NCI-H2227 (cell line): ENCODE results near the gene INVS.
"Not testable (repeated sequence)": the region's sequence is repeated elsewhere in the genome, so short reads cannot be mapped to it uniquely, and the experiment has no call there.

Experiments used
- DNase-seq: peaks from one replicate; lab custom pipeline; 2025; ENCODE audit not compliant: unreplicated experiment; lab: John Stamatoyannopoulos, UW

Gene INVS

GRCh38 chr9:100117316-100117715 is 18.3 kb downstream of the INVS start:
- DNase-seq, result no peak

- DNase-seq, result no peak
Observed at GRCh38 chr9:100120286-100120685, 21.2 kb downstream of the INVS start.

- DNase-seq, result no peak
Observed at GRCh38 chr9:100125236-100125635, 26.2 kb downstream of the INVS start.

DNA sequence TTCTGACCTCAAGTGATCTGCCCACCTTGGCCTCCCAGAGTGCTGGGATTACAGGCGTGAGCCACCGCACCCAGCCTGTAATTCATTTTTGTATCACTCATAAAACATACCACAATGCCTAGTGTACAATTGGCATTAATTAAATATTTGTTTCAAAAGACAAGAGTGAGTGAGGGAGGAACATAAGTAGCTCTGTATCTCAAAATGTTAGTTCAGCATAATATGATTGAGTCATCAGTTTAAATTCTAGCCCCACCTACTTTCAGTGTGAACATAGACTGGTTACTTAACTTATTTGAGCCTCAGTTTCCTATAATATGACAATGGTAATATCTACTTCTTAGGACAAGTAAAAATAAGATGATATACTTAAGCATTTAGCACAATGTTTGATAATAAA is 26.9 kb downstream of the INVS start:
- no peak for DNase-seq

GRCh38 chr9:100126423-100126822 is 27.4 kb downstream of the INVS start:
- no peak for DNase-seq

DNA sequence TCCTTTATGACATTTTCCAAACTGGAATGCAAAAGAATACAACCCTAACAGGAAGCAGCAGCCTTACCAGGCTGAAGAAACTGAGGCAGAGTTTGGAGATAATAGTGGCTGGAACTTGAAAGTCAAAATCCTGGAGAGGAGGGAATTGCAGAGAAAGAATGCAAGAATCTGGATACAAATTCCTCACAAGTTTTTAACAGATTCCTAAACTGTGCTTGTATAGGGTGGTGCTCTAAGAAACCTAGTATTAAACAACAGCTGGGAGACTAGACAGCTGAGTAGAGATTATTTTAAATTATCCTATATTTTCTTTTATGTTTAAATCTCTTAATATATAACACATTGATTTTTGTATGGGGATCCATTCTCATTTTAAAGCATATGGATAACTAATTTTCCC is 30.7 kb downstream of the INVS start:
- DNase-seq, result no peak

GRCh38 chr9:100131216-100131615 is 32.2 kb downstream of the INVS start:
- DNase-seq, result no peak

DNA sequence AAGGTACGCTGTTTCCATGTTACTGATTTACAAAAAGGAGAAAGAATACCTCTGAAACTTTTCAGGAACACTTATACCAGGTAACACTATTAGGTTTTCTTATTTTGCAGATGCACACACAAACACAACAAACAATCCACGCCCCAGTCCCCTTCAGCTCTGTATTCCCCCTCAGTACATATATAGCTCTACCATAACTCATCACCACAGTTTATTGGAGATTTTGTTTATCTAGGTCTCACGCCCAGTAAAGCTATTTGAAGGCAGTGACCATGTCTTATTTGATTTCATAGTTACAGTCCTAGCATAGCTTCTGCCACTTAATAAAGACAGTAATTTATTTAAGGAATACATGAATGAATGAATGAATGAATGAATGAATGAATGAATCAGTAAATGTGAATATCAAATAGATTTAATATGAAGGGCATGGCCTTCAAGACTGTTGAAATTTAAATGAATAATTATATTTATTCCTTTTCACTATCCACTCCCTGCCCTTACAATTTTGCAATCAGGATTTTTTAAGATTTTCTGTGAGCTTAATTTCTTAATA is 32.9 kb downstream of the INVS start:
- no peak for DNase-seq

DNA sequence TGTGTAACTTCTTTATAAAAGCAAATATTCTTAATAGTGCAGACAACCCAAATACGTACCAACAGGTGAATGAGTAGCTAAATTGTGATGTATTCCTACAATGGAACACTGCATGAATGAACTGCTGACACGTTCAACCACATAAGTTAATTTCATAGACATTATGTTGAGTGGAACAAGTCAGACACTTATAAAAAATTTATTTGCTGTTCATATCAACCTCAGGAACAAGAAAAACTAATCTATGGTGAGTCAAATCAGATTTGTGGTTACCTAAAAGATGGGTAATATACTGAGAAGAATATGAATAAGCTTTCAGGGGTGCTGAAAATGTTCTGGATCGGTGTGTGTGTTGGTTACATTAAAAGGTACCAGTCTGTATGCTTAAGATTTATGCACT is 35.7 kb downstream of the INVS start:
- DNase-seq, result no peak

- not testable (repeated sequence) for DNase-seq
Observed at GRCh38 chr9:100136799-100137198, 37.8 kb downstream of the INVS start.

DNA sequence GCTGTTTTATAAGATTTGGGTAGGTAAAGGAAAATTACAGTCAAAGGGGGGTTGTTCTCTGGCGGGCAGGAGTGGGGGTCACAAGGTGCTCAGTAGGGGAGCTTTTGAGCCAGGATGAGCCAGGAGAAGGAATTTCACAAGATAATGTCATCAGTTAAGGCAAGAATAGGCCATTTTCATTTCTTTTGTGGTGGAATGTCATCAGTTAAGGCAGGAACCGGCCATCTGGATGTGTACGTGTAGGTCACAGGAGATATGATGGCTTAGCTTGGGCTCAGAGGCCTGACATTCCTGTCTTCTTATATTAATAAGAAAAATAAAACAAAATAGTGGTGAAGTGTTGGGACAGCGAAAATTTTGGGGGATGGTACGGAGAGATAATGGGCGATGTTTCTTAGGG is 41.3 kb downstream of the INVS start:
- DNase-seq, result not testable (repeated sequence)

GRCh38 chr9:100141862-100142261 is 42.8 kb downstream of the INVS start:
- not testable (repeated sequence) for DNase-seq

GRCh38 chr9:100145167-100145934 is 46.3 kb downstream of the INVS start:
- not testable (repeated sequence) for DNase-seq

- not testable (repeated sequence) for DNase-seq
Observed at GRCh38 chr9:100145976-100146375, 46.9 kb downstream of the INVS start.

DNA sequence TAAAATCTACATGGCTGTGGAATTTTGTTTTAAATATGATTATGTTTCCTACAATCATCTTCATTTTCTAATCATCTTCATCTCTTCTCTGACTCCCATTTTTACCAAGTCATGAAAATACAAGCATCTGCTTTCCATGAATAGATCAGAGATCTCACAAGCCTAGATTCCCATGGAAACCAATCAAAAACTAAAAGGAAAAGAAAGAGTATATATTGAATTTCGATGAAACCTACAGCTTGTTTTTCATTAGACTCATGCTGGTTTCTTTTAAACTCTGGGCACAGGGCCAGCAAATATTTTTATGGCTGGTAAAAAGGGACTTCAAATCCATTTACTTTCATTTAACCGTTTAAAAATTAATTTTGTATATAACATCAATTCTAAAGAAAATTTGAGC is 51.2 kb downstream of the INVS start:
- no peak for DNase-seq

- DNase-seq, result no peak
Observed at GRCh38 chr9:100160021-100160420, 61.0 kb downstream of the INVS start.

DNA sequence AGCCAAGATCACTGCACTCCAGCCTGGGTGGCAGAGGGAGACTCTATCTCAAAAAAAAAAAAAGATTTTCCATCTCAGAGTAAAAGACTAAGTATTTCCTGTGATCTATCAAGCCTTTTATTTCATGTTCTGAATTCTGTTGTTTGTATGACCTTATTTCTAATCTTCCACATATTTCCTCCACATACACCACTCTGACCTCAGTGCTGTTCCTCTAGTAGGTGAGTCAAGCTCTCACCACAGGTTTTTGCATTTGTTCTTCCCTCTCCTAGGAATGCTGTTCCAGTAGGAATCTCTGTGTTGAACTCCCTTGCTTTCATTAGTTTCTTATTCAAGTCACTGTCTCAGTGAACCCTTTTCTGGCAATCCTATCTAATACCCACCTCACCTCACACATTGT is 68.1 kb downstream of the INVS start:
- DNase-seq, result no peak

- DNase-seq, result peak; percentile 1
Observed at GRCh38 chr9:100167915-100168654, 69.0 kb downstream of the INVS start.

GRCh38 chr9:100170085-100170484 is 71.0 kb downstream of the INVS start:
- no peak for DNase-seq

DNA sequence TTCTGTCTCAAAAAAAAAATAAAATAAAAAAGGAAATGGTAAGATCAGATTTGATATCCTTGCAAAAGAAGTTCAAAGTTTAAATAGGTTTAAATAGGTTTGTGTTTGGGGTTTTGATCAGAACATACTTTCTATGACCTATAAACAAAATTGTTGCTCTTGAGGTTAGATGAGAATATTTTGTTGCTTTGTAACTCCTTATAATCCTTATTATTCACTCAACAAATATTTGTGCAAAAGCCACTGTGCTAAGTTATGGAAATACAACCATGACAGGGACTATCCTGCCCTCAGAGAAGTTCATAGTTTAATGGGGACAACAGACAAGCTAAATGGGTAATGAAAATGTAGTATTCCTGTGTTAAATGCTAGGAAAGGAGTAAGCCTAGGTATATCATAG is 71.5 kb downstream of the INVS start:
- no peak for DNase-seq

DNA sequence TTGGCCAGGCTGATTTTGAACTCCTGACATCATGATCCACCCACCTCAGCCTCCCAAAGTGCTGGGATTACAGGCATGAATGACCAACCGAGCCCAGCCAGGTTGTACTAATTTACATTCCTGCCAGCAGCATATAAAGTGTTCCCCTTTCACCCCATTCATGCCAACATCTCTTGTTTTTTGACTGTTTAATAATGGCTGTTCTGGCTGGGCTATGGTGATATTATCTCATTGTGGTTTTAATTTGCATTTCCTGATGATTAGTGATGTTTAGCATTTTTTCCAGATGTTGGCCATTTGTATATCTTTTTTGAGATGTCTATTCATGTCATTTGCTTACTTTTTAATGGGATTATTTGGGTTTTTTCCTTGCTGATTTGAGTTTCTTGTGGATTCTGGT is 87.3 kb downstream of the INVS start:
- DNase-seq, result no peak

- no peak for DNase-seq
Observed at GRCh38 chr9:100190339-100190738, 91.3 kb downstream of the INVS start.
